ENCODE measurements around the gene MLLT6.

GRCh38 chr17:38733282-38733981 lies 28.4 kb downstream of the MLLT6 start:
- no peak for TF ChIP-seq CTCF (IDR thresholded peaks at IDR 0.05)
- TF ChIP-seq POLR2A (IDR thresholded peaks at IDR 0.05): no peak

All from right lobe of liver (tissue), 4 donors.